GM12872 (cell line): Measurements from ENCODE around the gene BRD7.

Experiments used
- TF ChIP-seq, protein P1 (sequence below): IDR thresholded peaks from 3 replicates; pipeline ENCODE4 v1.5.1; 2011; ENCODE audit warnings: low read depth, mild to moderate bottlenecking, low read length, moderate library complexity; ENCODE audit not compliant: insufficient read depth

Gene BRD7

DNA sequence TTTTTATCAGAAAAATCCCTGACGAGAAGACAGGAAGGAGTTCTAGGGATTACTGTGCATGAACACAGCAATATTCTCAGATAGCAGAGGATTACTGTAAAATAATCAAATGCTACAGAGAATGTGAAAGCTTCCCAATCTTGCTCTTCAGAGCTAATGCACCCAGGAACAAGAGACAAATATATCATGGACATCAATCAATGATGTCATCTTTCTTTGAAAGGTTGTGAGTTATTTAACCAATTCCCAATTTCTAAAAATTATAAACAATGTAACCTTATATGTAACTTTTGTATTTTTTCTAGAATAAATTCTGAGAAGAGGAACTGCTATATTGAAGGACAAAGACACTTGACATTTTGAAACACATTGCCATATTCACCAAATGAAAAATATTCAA is 46.5 kb downstream of the BRD7 start:
- TF ChIP-seq, protein P1, sequence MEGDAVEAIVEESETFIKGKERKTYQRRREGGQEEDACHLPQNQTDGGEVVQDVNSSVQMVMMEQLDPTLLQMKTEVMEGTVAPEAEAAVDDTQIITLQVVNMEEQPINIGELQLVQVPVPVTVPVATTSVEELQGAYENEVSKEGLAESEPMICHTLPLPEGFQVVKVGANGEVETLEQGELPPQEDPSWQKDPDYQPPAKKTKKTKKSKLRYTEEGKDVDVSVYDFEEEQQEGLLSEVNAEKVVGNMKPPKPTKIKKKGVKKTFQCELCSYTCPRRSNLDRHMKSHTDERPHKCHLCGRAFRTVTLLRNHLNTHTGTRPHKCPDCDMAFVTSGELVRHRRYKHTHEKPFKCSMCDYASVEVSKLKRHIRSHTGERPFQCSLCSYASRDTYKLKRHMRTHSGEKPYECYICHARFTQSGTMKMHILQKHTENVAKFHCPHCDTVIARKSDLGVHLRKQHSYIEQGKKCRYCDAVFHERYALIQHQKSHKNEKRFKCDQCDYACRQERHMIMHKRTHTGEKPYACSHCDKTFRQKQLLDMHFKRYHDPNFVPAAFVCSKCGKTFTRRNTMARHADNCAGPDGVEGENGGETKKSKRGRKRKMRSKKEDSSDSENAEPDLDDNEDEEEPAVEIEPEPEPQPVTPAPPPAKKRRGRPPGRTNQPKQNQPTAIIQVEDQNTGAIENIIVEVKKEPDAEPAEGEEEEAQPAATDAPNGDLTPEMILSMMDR: no peak

GRCh38 chr16:50320310-50320709 is 48.5 kb downstream of the BRD7 start:
- TF ChIP-seq, protein P1: no peak

- TF ChIP-seq, protein P1: no peak
Measured at GRCh38 chr16:50318796-50319578, 49.8 kb downstream of the BRD7 start.

GRCh38 chr16:50316848-50317630 is 51.7 kb downstream of the BRD7 start:
- TF ChIP-seq, protein P1: no peak

DNA sequence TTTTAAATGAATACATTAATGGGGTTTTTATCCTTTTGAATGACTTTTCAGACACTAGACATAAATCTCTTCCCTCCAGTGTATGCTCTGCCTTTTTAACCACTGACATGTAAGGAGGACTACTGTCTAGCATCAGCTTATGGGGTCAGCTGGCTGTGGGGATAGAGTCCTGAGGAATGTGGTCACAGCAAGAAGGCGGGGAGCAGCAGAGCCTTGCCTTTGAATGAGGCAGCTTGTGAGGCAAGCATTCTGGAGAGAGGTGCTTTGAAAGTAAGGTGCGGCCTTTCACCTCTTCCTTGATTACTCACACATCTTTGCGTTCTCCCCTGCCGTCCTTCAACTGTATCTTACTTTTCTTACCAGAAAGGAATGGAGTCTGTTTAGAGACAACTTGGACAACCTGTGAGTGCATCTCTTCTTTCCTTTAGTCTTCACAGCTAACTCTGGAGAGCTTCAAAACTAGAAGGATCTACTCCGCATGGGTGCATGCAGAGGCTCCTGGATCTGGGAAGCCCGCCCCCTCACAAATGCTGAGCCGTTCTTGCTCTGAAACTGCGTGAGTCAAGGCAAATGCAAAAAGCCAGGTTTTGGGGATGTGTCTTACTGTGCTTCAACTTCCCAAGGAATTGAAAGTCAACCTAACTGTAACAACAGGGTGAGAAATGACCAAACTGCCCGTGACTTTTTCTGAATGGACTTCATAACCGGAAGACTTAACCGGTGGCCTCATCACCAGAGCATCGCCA is 52.5 kb downstream of the BRD7 start:
- TF ChIP-seq, protein P1: no peak

- TF ChIP-seq, protein P1: no peak
Measured at GRCh38 chr16:50315346-50315997, 53.3 kb downstream of the BRD7 start.
